CD8-positive, alpha-beta memory T cell (primary cell): ENCODE results near the gene MSI2. TPM values are rescaled to one million over a fixed set of nuclear protein-coding genes. Genes with fewer than 3 reads are reported as not detected.
A peak's percentile ranks its signal among the peaks of the same experiment; 100 is the strongest.

Source experiments
- CTCF ChIA-PET: fragments of 350-600 bp; sonication (Branson Sonifier 250); formaldehyde crosslinking; loops from one replicate; lab custom pipeline; 2021; ENCODE audit warnings: antibody characterized with exemption; lab: Charles Lee
- POLR2A ChIA-PET: fragments of 350-600 bp; sonication (Branson Sonifier 250); formaldehyde crosslinking; loops from one replicate; lab custom pipeline; 2021; ENCODE audit warnings: antibody characterized with exemption; lab: Charles Lee
- DNase-seq, 5 donors: peaks; one replicate each; pipeline versions ENCODE4 v3.0.0 to v3.0.0-alpha.2; 2020 to 2022; ENCODE audit warnings: mixed read lengths in 1 of 5
- H3K27ac ChIP-seq: one replicate; pipeline ENCODE4 v1.7.0; 2013; ENCODE audit warnings: low read depth, mild to moderate bottlenecking, low read length, moderate library complexity
- H3K27me3 ChIP-seq: 2 replicates; pipeline ENCODE4 v1.7.0; 2013; ENCODE audit warnings: low read length, mild to moderate bottlenecking; ENCODE audit not compliant: insufficient read depth, poor library complexity, severe bottlenecking
- H3K36me3 ChIP-seq: 2 replicates; pipeline ENCODE4 v1.7.0; 2013; ENCODE audit warnings: mild to moderate bottlenecking, low read length, moderate library complexity; ENCODE audit not compliant: insufficient read depth
- H3K4me1 ChIP-seq: 2 replicates; pipeline ENCODE4 v1.7.0; 2013; ENCODE audit warnings: mild to moderate bottlenecking, low read length, moderate library complexity; ENCODE audit not compliant: insufficient read depth
- H3K4me3 ChIP-seq: 2 replicates; pipeline ENCODE4 v1.7.0; 2013; ENCODE audit warnings: mild to moderate bottlenecking, low read length
- H3K9me3 ChIP-seq: 2 replicates; pipeline ENCODE4 v1.7.0; 2013; ENCODE audit warnings: mild to moderate bottlenecking, low read length
- H3K27ac Mint-ChIP-seq, 8 donors: one replicate each; pipeline ENCODE4 v1.8.0; 2020 to 2021; ENCODE audit warnings: mixed read lengths in 8 of 8, mild to moderate bottlenecking in 6 of 8, inconsistent platforms in 3 of 8, moderate library complexity in 3 of 8
- H3K27me3 Mint-ChIP-seq, 2 donors: one replicate each; pipeline ENCODE4 v1.8.0; 2020 to 2021; ENCODE audit warnings: mixed read lengths in 2 of 2, mild to moderate bottlenecking in 1 of 2, moderate library complexity in 1 of 2
- H3K36me3 Mint-ChIP-seq, 3 donors: one replicate each; pipeline ENCODE4 v1.8.0; 2020 to 2021; ENCODE audit warnings: mixed read lengths in 3 of 3, inconsistent platforms in 1 of 3, mild to moderate bottlenecking in 1 of 3
- H3K4me1 Mint-ChIP-seq, 3 donors: one replicate each; pipeline ENCODE4 v1.8.0; 2020 to 2021; ENCODE audit warnings: mixed read lengths in 3 of 3, inconsistent platforms in 1 of 3, mild to moderate bottlenecking in 1 of 3
- H3K4me3 Mint-ChIP-seq, 7 donors: one replicate each; pipeline ENCODE4 v1.8.0; 2020 to 2021; ENCODE audit warnings: mixed read lengths in 7 of 7, mild to moderate bottlenecking in 6 of 7, moderate library complexity in 4 of 7, inconsistent platforms in 2 of 7
- H3K9me3 Mint-ChIP-seq, 5 donors: one replicate each; pipeline ENCODE4 v1.8.0; 2020 to 2022; ENCODE audit warnings: mixed read lengths in 5 of 5, mild to moderate bottlenecking in 3 of 5, moderate library complexity in 2 of 5, inconsistent platforms in 1 of 5
- polyA plus RNA-seq: library from polyadenylated mRNA; unstranded; fragments of 300-500 nt; fragmentation: Illumina TruSeq; gene quantifications from one replicate; pipeline ENCODE4 v1.2.3, GENCODE V29; 2021
- total RNA-seq, 2 experiments: library from RNA; stranded (reverse); gene quantifications; one replicate each; pipeline ENCODE4 v1.2.3, GENCODE V29; 2021

MSI2 gene
- total and polyA plus RNA-seq, 3 experiments from 2014 or later: 2.3 to 58.0 (median 57.1) TPM

GRCh38 chr17:57490111-57490845 is 234.0 kb downstream of the MSI2 start:
- H3K4me3 Mint-ChIP-seq: no peak overlapping the region
- peaks cover 0 to 2% of the 10 kb centered on the region in 2 donors for H3K27me3 Mint-ChIP-seq
- Histone ChIP-seq H3K4me1 (peaks cover 8% of the 10 kb centered on the region), H3K27ac (no peak overlapping the region), H3K27me3 (no peaks in the 10 kb centered on the region), H3K9me3 (no peaks in the 10 kb centered on the region), H3K4me3 (no peak overlapping the region), H3K36me3 (no peaks in the 10 kb centered on the region)
- peaks cover 0 to 10% (median 0%) of the 10 kb centered on the region in 3 donors for H3K36me3 Mint-ChIP-seq
- ChIA-PET POLR2A (no interaction called here), CTCF (interaction anchor here (1.1 kb wide), 1 partner anchor 247 kb away, joined by 3 read pairs; no protein-coding TSS in a partner anchor)
- no peak for DNase-seq
- H3K27ac Mint-ChIP-seq: no peak overlapping the region
- peaks cover 33 to 51% (median 41%) of the 10 kb centered on the region in 3 donors for H3K4me1 Mint-ChIP-seq
- H3K9me3 Mint-ChIP-seq: no peaks in the 10 kb centered on the region

GRCh38 chr17:57490890-57491289 is 234.6 kb downstream of the MSI2 start:
- H3K4me1 ChIP-seq: peaks cover 2% of the 10 kb centered on the region
- H3K36me3 ChIP-seq: no peaks in the 10 kb centered on the region
- Mint-ChIP-seq H3K9me3 (no peaks in the 10 kb centered on the region), H3K4me3 (no peak overlapping the region), H3K27me3 (peaks cover 0 to 2% of the 10 kb centered on the region in 2 donors), H3K36me3 (peaks cover 0 to 11% (median 0%) of the 10 kb centered on the region in 3 donors), H3K4me1 (peaks cover 34 to 50% (median 42%) of the 10 kb centered on the region in 3 donors), H3K27ac (no peak overlapping the region)
- no peak overlapping the region for H3K27ac ChIP-seq
- no peaks in the 10 kb centered on the region for H3K9me3 ChIP-seq
- POLR2A ChIA-PET: no interaction called here
- no peak overlapping the region for H3K4me3 ChIP-seq
- H3K27me3 ChIP-seq: no peaks in the 10 kb centered on the region
- CTCF ChIA-PET: interaction anchor here (1.1 kb wide), 1 partner anchor 248 kb away, joined by 3 read pairs; no protein-coding TSS in a partner anchor
- no peak for DNase-seq

GRCh38 chr17:57493171-57493570 is 236.8 kb downstream of the MSI2 start:
- Histone ChIP-seq H3K4me1 (peaks cover 3% of the 10 kb centered on the region), H3K9me3 (no peaks in the 10 kb centered on the region), H3K27ac (no peak overlapping the region), H3K4me3 (no peak overlapping the region), H3K27me3 (no peaks in the 10 kb centered on the region), H3K36me3 (no peaks in the 10 kb centered on the region)
- ChIA-PET CTCF (no interaction called here), POLR2A (no interaction called here)
- H3K9me3 Mint-ChIP-seq: no peaks in the 10 kb centered on the region
- H3K27ac Mint-ChIP-seq: no peak overlapping the region
- H3K36me3 Mint-ChIP-seq: peaks cover 0 to 8% (median 0%) of the 10 kb centered on the region in 3 donors
- DNase-seq: no peak
- H3K4me3 Mint-ChIP-seq: no peak overlapping the region
- H3K4me1 Mint-ChIP-seq: peaks cover 34 to 53% (median 37%) of the 10 kb centered on the region in 3 donors
- H3K27me3 Mint-ChIP-seq: peaks cover 0 to 2% of the 10 kb centered on the region in 2 donors

GRCh38 chr17:57493625-57494024 is 237.3 kb downstream of the MSI2 start:
- peaks cover 0 to 2% of the 10 kb centered on the region in 2 donors for H3K27me3 Mint-ChIP-seq
- peaks cover 36 to 56% (median 41%) of the 10 kb centered on the region in 3 donors for H3K4me1 Mint-ChIP-seq
- Histone ChIP-seq H3K4me1 (peaks cover 7% of the 10 kb centered on the region), H3K9me3 (no peaks in the 10 kb centered on the region), H3K27me3 (no peaks in the 10 kb centered on the region), H3K36me3 (no peaks in the 10 kb centered on the region), H3K27ac (no peak overlapping the region), H3K4me3 (no peak overlapping the region)
- peaks cover 0 to 8% (median 0%) of the 10 kb centered on the region in 3 donors for H3K36me3 Mint-ChIP-seq
- no peaks in the 10 kb centered on the region for H3K9me3 Mint-ChIP-seq
- ChIA-PET POLR2A (no interaction called here), CTCF (no interaction called here)
- H3K4me3 Mint-ChIP-seq: no peak overlapping the region
- no peak overlapping the region for H3K27ac Mint-ChIP-seq
- no peak for DNase-seq

GRCh38 chr17:57494443-57494842 is 238.1 kb downstream of the MSI2 start:
- peak overlapping the region in 1 of 8 donors; percentile 36 for H3K27ac Mint-ChIP-seq
- no peaks in the 10 kb centered on the region for H3K27me3 Mint-ChIP-seq
- H3K27ac ChIP-seq: no peak overlapping the region
- DNase-seq: no peak
- no peaks in the 10 kb centered on the region for H3K36me3 ChIP-seq
- no peak overlapping the region for H3K4me3 Mint-ChIP-seq
- H3K4me1 ChIP-seq: peaks cover 7% of the 10 kb centered on the region
- no peaks in the 10 kb centered on the region for H3K9me3 ChIP-seq
- peaks cover 37 to 55% (median 42%) of the 10 kb centered on the region in 3 donors for H3K4me1 Mint-ChIP-seq
- H3K27me3 ChIP-seq: no peaks in the 10 kb centered on the region
- ChIA-PET CTCF (no interaction called here), POLR2A (no interaction called here)
- no peak overlapping the region for H3K4me3 ChIP-seq
- peaks cover 0 to 5% (median 0%) of the 10 kb centered on the region in 3 donors for H3K36me3 Mint-ChIP-seq
- no peaks in the 10 kb centered on the region for H3K9me3 Mint-ChIP-seq

GRCh38 chr17:57495771-57496170 is 239.4 kb downstream of the MSI2 start:
- Mint-ChIP-seq H3K4me1 (peaks cover 39 to 56% (median 53%) of the 10 kb centered on the region in 3 donors), H3K4me3 (no peak overlapping the region), H3K27me3 (no peaks in the 10 kb centered on the region), H3K36me3 (peaks cover 0 to 5% (median 0%) of the 10 kb centered on the region in 3 donors), H3K9me3 (no peaks in the 10 kb centered on the region), H3K27ac (no peak overlapping the region)
- no peaks in the 10 kb centered on the region for H3K36me3 ChIP-seq
- H3K4me3 ChIP-seq: no peak overlapping the region
- no peaks in the 10 kb centered on the region for H3K9me3 ChIP-seq
- DNase-seq: no peak
- peaks cover 7% of the 10 kb centered on the region for H3K4me1 ChIP-seq
- ChIA-PET POLR2A (no interaction called here), CTCF (no interaction called here)
- no peaks in the 10 kb centered on the region for H3K27me3 ChIP-seq
- no peak overlapping the region for H3K27ac ChIP-seq

GRCh38 chr17:57496382-57496781 is 240.1 kb downstream of the MSI2 start:
- H3K27ac Mint-ChIP-seq: peak overlapping the region in 1 of 8 donors; percentile 29
- DNase-seq: no peak
- Histone ChIP-seq H3K4me1 (peaks cover 7% of the 10 kb centered on the region), H3K36me3 (no peaks in the 10 kb centered on the region), H3K27me3 (no peaks in the 10 kb centered on the region), H3K27ac (no peak overlapping the region), H3K4me3 (no peak overlapping the region), H3K9me3 (no peaks in the 10 kb centered on the region)
- POLR2A ChIA-PET: no interaction called here
- CTCF ChIA-PET: no interaction called here
- no peaks in the 10 kb centered on the region for H3K9me3 Mint-ChIP-seq
- H3K4me1 Mint-ChIP-seq: peaks cover 37 to 58% (median 57%) of the 10 kb centered on the region in 3 donors
- H3K4me3 Mint-ChIP-seq: no peak overlapping the region
- no peaks in the 10 kb centered on the region for H3K27me3 Mint-ChIP-seq
- peaks cover 0 to 4% (median 0%) of the 10 kb centered on the region in 3 donors for H3K36me3 Mint-ChIP-seq

GRCh38 chr17:57498443-57498842 is 242.1 kb downstream of the MSI2 start:
- Histone ChIP-seq H3K4me3 (no peak overlapping the region), H3K36me3 (no peaks in the 10 kb centered on the region), H3K27ac (no peak overlapping the region), H3K4me1 (peaks cover 7% of the 10 kb centered on the region), H3K9me3 (no peaks in the 10 kb centered on the region), H3K27me3 (no peaks in the 10 kb centered on the region)
- POLR2A ChIA-PET: no interaction called here
- H3K27ac Mint-ChIP-seq: no peak overlapping the region
- no peaks in the 10 kb centered on the region for H3K27me3 Mint-ChIP-seq
- H3K4me1 Mint-ChIP-seq: peaks cover 28 to 64% (median 52%) of the 10 kb centered on the region in 3 donors
- no peaks in the 10 kb centered on the region for H3K9me3 Mint-ChIP-seq
- H3K36me3 Mint-ChIP-seq: peaks cover 0 to 3% (median 0%) of the 10 kb centered on the region in 3 donors
- DNase-seq: no peak
- peak overlapping the region in 1 of 7 donors; percentile 23 for H3K4me3 Mint-ChIP-seq
- CTCF ChIA-PET: interaction anchor here (1.0 to 1.5 kb wide), 2 partner anchors 12 to 255 kb away, joined by 4 to 6 read pairs; no protein-coding TSS in a partner anchor
